HFF-Myc (cell line): ENCODE measurements around the gene AHI1.

Source experiments
- DNase-seq: peaks from one replicate; pipeline ENCODE4 v3.0.0-alpha.2; 2011; ENCODE audit warnings: low read depth; ENCODE audit errors: extremely low read depth
- H3K4me3 ChIP-seq: replicated peaks from 2 replicates; pipeline ENCODE4 v1.5.1; 2011; ENCODE audit warnings: low read depth, mild to moderate bottlenecking, control low read depth, low read length
- CTCF ChIP-seq: IDR thresholded peaks from 2 replicates; pipeline ENCODE4 v1.5.1; 2012; ENCODE audit warnings: mild to moderate bottlenecking, low read depth, low read length, control low read depth; ENCODE audit errors: missing control alignments

AHI1 gene

GRCh38 chr6:135418040-135418760 lies 79.3 kb downstream of the AHI1 start:
- no peak for TF ChIP-seq CTCF
- no peak for DNase-seq
- no peak overlapping the region for H3K4me3 ChIP-seq

- H3K4me3 ChIP-seq = no peak overlapping the region
- DNase-seq = no peak
- no peak for TF ChIP-seq CTCF
Measured at GRCh38 chr6:135412761-135413160, 84.8 kb downstream of the AHI1 start.

GRCh38 chr6:135411849-135412248 lies 85.7 kb downstream of the AHI1 start:
- no peak for TF ChIP-seq CTCF
- no peak for DNase-seq

GRCh38 chr6:135411339-135411738 lies 86.2 kb downstream of the AHI1 start:
- no peak for TF ChIP-seq CTCF
- H3K4me3 ChIP-seq = no peak overlapping the region
- no peak for DNase-seq

More at GRCh38 chr6:135411849-135412248, 85.7 kb downstream of the AHI1 start:
- H3K4me3 ChIP-seq = no peak overlapping the region

GRCh38 chr6:135410856-135411255 lies 86.7 kb downstream of the AHI1 start:
- TF ChIP-seq CTCF = no peak
- no peak overlapping the region for H3K4me3 ChIP-seq
- DNase-seq = no peak

GRCh38 chr6:135403584-135403983 lies 94.0 kb downstream of the AHI1 start:
- no peak overlapping the region for H3K4me3 ChIP-seq
- TF ChIP-seq CTCF = no peak
- DNase-seq = no peak

GRCh38 chr6:135402311-135402710 lies 95.2 kb downstream of the AHI1 start:
- TF ChIP-seq CTCF = no peak
- DNase-seq = no peak
- H3K4me3 ChIP-seq = no peak overlapping the region
